ENCODE measurements around the gene GPATCH4.
"Not testable (repeated sequence)": the region's sequence is repeated elsewhere in the genome, so short reads cannot be mapped to it uniquely, and the experiment has no call there.

The GPATCH4 gene

GRCh38 chr1:156598125-156598524, 3.2 kb downstream of the GPATCH4 start:
- no peak for DNase-seq (ENCODE audit: low read depth, low spot score)

GRCh38 chr1:156596426-156596825, 4.9 kb downstream of the GPATCH4 start:
- DNase-seq (ENCODE audit: low read depth, low spot score), result no peak

- no peak for DNase-seq (ENCODE audit: low read depth, low spot score)
Observed at GRCh38 chr1:156595016-156595415, 6.3 kb downstream of the GPATCH4 start.

- DNase-seq (ENCODE audit: low read depth, low spot score), result no peak
Observed at GRCh38 chr1:156594190-156594589, 7.1 kb downstream of the GPATCH4 start.

GRCh38 chr1:156593661-156593989, 7.7 kb downstream of the GPATCH4 start:
- no peak for DNase-seq (ENCODE audit: low read depth, low spot score)

GRCh38 chr1:156592910-156593660, 8.2 kb downstream of the GPATCH4 start:
- DNase-seq (ENCODE audit: low read depth, low spot score), result no peak

- DNase-seq (ENCODE audit: low read depth, low spot score), result no peak
Observed at GRCh38 chr1:156592158-156592909, 8.9 kb downstream of the GPATCH4 start.

- DNase-seq (ENCODE audit: low read depth, low spot score), result no peak
Observed at GRCh38 chr1:156591432-156592157, 9.7 kb downstream of the GPATCH4 start, which contains the start of gene NAXE. NAXE (plus strand) TSS chr1:156591776; CDS start chr1:156591805, 29 bp downstream.

- DNase-seq (ENCODE audit: low read depth, low spot score), result no peak
Observed at GRCh38 chr1:156591181-156591431, 10.2 kb downstream of the GPATCH4 start.

GRCh38 chr1:156590326-156591180, 10.7 kb downstream of the GPATCH4 start:
- DNase-seq (ENCODE audit: low read depth, low spot score), result no peak

GRCh38 chr1:156589546-156589945, 11.7 kb downstream of the GPATCH4 start:
- no peak for DNase-seq (ENCODE audit: low read depth, low spot score)

- DNase-seq (ENCODE audit: low read depth, low spot score), result not testable (repeated sequence)
Observed at GRCh38 chr1:156587927-156588326, 13.4 kb downstream of the GPATCH4 start.

GRCh38 chr1:156586892-156587477, 14.3 kb downstream of the GPATCH4 start:
- DNase-seq (ENCODE audit: low read depth, low spot score), result no peak

- DNase-seq (ENCODE audit: low read depth, low spot score), result no peak
Observed at GRCh38 chr1:156586323-156586722, 15.0 kb downstream of the GPATCH4 start.

GRCh38 chr1:156584813-156585212, 16.5 kb downstream of the GPATCH4 start:
- DNase-seq (ENCODE audit: low read depth, low spot score), result no peak

GRCh38 chr1:156583821-156584622, 17.3 kb downstream of the GPATCH4 start:
- DNase-seq (ENCODE audit: low read depth, low spot score), result peak; percentile 49

GRCh38 chr1:156582388-156583017, 18.8 kb downstream of the GPATCH4 start:
- no peak for DNase-seq (ENCODE audit: low read depth, low spot score)

- peak; percentile 42 for DNase-seq (ENCODE audit: low read depth, low spot score)
Observed at GRCh38 chr1:156581661-156582387, 19.5 kb downstream of the GPATCH4 start.

GRCh38 chr1:156579472-156579871, 21.8 kb downstream of the GPATCH4 start, which contains the start of gene TTC24:
TTC24 (plus strand) TSS chr1:156579723; CDS start chr1:156581365, 1,642 bp downstream.
- no peak for DNase-seq (ENCODE audit: low read depth, low spot score)
